ENCODE measurements around the gene BMPR1B.
"Not testable (repeated sequence)": the region's sequence is repeated elsewhere in the genome, so short reads cannot be mapped to it uniquely, and the experiment has no call there.

BMPR1B gene

DNA sequence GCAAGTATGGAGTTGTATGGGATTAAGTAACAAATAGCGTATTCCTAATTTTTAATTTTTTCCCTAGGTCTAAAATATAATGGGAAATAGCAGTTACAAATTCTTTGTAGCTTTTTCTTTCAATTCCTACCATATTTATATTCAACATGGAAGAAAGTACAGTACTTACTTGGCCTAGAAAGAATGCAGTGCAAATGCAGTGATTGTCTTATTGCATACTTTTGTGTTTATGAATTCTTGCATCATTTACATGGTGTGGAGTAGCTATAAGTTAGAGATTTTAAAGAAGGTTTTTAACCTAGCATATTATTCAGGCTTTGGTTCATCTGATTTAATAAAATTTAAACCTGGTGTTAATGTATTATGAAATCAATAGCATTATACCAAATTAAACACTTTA, 263.3 kb downstream of the BMPR1B start:
- no peak for DNase-seq (ENCODE audit: low read depth in 2 of 3, low spot score in 1 of 3)

DNA sequence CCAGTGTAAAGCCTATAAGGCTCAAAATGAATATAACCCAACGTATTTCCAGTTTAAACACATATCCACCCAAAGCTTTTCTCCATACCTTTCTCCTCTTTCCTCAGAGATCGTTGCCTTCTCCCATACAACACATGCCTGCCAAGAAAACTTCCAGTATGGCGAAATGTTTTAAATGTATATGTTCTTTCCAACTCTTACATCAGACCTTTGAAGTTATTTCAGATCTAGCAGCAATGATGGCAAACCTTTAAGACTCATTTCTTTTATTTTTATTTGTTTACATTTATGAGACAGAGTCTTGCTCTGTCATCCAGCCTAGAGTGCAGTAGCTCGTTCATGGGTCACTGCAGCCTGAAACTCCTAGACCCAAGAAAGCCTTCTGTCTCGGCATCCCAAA, 265.4 kb downstream of the BMPR1B start:
- no peak for DNase-seq (ENCODE audit: low read depth in 2 of 3, low spot score in 1 of 3)

DNA sequence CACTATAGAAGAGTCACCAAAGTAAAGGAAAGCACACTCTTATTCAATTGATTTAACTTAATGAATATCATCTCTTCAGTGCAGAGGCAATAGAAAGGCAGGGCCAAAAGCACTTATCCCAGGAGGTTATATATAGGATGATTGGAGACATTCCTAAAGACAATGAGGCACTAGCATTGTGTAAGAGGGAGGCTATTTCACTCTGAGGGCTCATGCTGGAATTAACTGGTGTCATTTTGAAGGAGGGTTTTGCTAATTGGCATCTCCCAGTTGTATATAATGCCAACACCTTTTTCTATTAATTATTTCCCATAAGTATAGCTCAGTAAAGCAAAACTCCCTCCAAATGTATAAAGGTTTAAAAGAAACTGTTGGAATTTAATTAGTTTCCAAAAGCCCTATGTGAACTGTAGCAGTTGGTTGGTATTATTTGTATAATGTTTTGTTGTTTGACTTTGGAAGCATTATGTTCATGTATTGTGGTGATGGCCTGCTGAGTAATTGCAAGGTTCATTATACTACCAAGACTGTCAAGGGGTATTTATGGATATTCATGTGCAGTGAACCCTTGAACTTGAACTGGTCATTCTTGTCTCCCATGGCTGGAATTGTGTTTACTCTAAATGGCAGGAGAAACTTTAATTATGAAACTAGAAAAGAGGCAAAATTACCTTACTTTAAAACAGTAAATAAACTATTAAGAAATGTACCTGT, 270.3 kb downstream of the BMPR1B start:
- DNase-seq (ENCODE audit: low read depth in 2 of 3, low spot score in 1 of 3), result no peak

DNA sequence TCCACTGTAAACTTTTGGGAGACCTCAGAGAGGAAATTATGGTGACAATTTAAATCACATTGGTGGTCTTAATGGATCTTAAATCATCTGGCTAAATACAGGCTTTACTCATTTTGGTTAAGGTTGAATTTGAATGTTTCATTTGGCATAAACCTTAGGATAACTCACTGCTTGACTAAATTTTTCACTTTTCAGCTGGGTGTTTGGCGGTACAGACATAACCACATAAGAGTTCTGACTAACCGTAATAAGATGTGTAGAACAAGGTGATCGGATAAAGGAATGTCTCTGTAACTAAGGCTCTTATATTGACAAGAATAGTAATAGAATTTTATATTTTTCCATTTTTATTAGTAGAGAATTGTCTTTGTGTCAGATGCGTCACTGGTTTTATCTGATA, 281.0 kb downstream of the BMPR1B start:
- DNase-seq (ENCODE audit: low read depth in 2 of 3, low spot score in 1 of 3), result no peak

DNA sequence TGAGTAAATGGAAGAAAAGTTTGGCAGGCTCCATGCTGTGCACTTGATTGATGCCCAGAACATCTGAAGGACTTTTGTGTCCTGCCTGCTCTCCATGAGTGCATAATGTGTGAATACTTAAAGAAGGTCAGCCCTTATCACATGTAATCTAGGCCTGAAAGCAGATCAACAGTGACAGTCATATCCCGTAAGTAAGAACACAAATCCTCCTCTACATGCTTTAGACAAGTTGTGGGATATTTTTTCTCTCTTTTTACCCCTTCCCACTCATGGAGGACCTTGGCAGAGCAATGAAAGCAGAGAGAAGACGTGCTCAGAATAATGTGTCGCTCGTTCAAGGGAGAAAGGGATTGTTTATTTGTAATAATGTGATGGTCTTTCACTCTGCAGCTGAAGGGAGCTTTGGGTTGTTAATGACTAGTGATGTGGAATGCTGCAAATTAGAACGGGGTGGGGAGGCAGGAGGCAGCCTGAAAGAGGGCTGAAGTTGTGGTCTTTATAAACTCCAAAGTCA, 286.6 kb downstream of the BMPR1B start:
- no peak for DNase-seq (ENCODE audit: low read depth in 2 of 3, low spot score in 1 of 3)

DNA sequence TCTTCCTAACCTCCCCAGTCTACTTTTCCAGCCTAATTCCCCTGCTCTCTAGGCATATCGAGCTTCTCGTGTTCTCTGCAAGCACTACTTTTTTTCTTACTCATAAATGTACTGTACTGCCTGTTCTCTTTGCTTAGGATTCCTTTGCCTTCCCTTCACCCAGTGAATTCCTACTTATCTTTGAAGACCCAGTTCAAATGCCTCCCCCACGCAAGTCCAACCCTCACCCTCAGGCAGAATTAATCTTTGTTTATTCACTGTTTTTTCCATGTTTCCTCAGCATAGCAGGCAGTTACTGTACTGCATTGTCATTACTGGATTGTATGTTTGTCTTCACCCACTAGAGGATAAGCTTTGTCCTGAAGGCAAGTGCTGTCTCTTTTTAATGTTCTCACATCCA, 287.7 kb downstream of the BMPR1B start:
- DNase-seq (ENCODE audit: low read depth in 2 of 3, low spot score in 1 of 3), result no peak

DNA sequence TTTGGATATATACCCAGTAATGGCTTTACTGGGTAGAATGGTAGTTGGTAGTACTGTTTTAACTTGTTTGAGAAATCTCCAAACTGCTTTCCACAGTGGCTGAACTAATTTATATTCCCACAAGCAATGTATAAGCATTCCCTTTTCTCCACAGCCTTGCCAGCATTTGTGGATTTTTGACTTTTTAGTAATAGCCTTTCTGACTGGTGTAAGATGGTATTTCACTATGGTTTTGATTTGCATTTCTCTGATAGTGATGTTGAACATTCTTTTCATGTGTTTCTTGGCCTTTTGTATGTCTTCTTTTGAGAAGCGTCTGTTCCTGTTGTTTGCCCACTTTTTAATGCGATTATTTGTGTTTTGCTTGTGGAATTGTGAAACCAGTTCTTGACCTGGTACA, 290.5 kb downstream of the BMPR1B start:
- no peak for DNase-seq (ENCODE audit: low read depth in 2 of 3, low spot score in 1 of 3)

DNA sequence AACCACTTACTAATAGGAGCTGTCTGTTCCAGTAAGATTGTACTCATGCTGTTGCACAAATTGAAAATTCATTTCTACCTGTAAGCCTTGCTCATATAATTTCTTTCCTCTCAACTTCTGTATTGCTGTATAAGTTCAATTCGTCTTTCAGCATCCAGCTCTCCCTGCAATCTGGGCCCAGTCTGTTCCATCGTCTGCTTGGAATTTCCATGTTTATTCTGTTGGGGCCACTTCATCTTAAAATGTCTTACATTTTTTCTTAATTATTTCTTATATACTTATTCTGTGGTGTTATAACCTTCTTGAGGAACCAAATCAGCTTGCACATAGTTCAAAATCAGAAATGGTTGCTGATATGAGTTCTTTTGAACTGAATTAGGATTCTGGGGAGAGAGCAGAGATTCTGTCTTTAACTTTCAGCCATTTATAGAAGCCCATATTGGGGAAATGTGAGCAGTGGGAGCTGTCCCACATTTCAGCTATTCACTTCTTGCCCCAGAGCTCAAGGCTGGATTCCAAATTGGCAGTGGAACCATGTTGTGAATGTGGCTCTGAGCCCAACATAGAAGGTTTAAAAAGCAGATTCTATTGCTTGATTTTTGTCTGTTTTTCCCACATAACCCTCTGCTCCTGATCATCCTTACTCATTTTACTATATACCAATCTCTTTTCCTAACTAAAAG, 291.9 kb downstream of the BMPR1B start:
- no peak for DNase-seq (ENCODE audit: low read depth in 2 of 3, low spot score in 1 of 3)

DNA sequence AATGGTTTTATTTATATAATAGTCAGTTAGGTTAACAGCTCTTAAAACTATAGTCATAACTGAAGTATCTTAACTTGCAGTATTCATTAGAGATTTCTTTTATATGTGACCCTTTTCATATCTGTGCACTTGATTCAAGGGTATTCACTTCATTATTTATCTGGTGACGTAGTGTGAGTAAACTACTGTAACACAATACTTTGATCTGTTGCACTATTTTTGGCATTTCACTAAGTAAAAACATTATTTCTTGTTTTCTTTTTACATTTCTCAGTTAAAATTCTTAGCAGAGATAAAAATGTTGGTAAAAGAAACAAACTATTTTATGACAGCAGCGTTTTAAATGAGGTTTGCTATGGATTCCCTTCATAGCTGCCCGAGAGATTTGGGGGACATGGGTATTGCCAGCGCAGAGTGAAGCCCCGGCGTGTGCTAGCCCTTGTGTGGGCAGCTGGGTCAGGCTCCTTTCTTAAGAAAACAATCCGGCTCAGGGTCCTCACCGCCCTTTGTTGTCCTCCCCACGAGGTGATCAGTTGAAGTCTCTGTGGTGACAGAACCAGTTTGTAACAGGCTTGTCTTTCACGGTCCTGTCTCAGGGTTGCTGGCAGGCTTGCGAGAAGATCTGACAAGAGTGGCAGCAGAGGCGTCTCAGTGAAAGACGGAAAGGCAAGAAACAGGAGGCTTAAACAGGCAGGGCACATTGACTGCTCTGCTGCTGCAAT, 293.4 kb downstream of the BMPR1B start:
- no peak for DNase-seq (ENCODE audit: low read depth in 2 of 3, low spot score in 1 of 3)

DNA sequence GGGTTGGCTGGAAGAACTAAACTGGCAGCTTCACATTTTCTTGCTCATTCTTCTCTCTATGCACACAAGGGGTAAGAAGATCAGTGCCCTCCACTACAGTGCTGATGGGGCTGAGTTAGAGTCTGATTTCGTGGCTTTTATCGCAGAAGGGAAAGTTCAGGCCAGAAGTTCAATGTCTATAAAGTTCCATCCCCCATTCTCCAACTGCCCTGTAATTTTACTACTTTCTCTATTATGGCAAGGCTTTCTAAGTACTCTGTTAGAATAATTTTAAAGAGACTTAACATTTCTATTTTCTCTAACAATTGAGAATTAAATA, 293.9 kb downstream of the BMPR1B start:
- no peak for DNase-seq (ENCODE audit: low read depth in 2 of 3, low spot score in 1 of 3)

DNA sequence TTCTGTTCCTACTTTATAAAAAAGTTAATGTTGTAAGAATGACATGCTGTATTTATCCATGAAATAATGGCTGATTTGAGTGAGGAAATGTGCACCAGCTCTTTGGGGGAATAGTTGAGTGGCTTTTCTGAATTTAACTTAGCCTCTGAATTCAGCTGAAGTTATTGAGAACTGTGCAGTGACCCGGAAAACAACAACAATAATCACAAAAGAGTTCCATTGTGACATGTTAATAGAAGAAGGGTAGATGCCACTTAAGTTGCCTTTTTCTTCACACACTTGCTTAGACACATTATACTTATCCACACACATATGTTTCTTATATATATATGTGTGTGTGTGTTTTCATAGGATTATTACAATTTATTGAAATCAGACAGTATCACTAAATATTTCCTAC, 301.2 kb downstream of the BMPR1B start:
- no peak for DNase-seq (ENCODE audit: low read depth in 2 of 3, low spot score in 1 of 3)

DNA sequence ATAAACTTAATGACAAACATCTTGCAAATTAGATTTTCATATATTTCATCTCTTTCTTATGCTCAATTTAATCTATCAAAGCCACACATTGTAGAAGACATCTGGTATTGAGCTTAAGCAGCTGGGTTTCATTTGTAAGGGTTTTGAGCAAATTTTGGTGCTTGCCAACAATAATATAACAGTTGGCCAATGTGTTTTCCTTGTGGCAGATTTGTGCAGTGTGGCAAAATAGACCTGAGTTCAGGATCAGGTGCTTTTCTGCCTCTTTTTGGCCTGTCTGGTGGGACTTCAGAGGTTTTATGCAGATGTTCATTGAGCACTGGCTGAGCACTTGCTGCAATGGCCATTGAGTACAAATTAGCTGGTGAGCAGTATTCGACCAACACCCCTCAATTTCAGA, 301.9 kb downstream of the BMPR1B start:
- no peak for DNase-seq (ENCODE audit: low read depth in 2 of 3, low spot score in 1 of 3)

DNA sequence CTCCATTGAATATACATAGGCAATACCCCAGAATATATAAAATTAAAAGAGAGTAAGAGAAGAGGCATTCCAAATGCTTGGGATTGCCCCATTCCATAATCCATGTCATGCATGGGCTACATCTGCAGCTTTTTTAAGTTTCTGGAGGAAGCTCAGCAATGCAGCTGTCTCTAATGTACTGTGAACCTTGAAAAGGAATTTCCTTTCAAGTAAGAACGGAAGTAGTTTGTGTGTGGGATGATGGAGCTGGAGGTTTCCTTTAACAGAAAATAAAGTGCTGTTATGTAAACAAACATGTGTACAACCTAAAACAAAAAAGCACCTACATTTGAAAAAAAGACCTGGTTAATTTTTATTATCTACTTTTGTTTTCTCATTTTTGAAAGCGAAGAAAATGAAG, 303.5 kb downstream of the BMPR1B start:
- DNase-seq (ENCODE audit: low read depth in 2 of 3, low spot score in 1 of 3), result no peak

DNA sequence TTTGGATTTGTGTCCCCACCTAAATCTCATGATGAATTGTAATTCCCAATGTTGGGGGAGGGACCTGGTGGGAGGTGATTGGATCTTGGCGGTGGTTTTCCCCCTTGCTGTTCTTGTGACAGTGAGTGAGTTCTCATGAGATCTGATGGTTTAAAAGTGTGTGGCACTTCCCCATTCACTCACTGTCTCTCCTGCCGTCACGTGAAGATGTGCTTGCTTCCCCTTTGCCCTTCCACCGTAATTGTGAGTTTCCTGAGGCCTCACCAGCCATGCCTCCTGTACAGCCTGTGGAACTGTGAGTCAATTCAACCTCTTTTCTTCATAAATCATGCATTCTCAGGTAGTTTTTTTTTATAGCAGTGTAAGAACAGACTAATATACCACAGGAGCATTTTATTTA, 304.0 kb downstream of the BMPR1B start:
- not testable (repeated sequence) for DNase-seq (ENCODE audit: low read depth in 2 of 3, low spot score in 1 of 3)

DNA sequence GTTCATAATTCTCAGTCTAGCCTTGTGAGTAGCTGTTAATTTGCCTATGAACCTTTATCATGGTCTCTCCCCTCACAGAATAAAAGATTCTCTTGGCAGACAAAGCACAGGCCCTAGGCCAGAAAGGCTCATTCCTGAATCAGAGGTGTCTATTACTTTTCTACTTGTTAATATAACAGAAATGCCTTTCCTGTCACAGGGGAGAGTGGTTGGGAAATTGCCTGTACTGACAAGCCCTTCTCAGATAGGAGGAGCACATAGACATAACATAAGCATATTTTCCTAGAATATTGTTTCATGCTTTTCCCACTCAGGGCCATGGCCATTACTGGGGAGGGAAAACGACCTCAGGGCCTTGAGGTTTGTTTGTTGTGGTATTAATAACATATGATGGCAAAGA, 308.3 kb downstream of the BMPR1B start:
- no peak for DNase-seq (ENCODE audit: low read depth in 2 of 3, low spot score in 1 of 3)

DNA sequence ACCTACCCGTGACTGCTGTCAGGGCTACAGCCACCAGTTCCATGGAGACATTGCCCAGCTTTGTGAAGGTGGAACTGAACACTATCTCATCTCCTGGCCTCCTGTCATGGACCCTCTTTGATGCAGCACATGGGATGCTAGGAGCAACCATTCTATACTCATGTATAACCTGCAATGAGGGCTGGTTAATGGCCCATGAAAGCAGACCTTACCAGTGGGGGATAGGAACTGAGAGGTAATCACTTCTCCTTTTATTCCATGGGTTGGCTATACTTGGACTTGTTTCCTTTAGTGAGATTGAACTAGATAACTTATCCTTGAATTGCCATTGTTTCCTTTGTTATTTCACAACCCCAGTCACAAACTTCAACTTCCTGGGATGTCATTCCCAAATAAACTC, 310.6 kb downstream of the BMPR1B start:
- DNase-seq (ENCODE audit: low read depth in 2 of 3, low spot score in 1 of 3), result no peak

DNA sequence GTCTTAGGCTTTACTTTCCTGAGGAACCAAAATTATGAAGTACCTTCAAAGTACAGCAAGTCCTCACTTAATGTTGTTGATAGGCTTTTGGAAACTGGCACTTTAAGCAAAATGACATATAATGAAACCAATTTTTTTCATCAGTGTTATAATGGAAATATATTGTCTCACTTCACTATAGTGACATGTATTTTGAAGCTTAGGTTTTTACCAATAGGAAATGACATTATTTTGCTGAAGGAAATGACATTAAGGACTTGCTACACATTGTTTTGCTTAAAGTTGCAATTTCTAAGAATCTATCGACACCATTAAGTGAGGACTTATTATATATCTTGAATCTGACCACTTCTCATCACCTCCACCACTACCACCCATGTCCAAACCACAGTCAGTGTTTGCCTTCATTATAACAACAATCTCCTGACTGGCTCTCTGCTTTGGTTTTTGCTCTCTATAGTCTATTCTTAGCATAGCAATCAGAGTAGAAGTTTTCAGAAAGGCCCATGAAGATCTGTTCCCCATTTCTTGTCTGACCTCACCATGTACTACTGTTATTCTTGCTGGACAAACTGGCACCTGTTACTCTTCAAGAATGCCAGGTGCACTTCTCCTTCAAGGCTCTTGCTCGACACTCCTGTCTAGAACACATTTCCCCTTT, 311.2 kb downstream of the BMPR1B start:
- DNase-seq (ENCODE audit: low read depth in 2 of 3, low spot score in 1 of 3), result no peak

DNA sequence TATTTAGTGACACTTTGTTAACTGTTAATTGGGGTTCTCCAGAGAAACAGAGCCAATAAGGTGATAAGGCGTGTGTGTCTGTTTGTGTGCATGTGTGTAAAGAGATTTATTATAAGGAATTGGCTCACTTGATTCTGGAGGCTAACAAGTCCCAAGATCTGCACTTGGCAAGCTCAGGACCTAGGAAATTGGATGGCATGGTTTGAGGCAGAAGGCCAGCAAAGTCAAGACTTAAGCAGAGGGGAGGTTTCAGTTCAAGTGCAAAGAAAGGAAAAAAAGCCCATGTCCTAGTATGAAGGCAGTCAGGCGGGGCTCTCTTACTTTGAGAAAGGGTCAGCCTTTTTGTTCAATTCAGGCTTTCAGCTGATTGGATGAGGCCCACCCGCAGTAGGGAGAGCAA, 314.1 kb downstream of the BMPR1B start:
- DNase-seq (ENCODE audit: low read depth in 2 of 3, low spot score in 1 of 3), result no peak

DNA sequence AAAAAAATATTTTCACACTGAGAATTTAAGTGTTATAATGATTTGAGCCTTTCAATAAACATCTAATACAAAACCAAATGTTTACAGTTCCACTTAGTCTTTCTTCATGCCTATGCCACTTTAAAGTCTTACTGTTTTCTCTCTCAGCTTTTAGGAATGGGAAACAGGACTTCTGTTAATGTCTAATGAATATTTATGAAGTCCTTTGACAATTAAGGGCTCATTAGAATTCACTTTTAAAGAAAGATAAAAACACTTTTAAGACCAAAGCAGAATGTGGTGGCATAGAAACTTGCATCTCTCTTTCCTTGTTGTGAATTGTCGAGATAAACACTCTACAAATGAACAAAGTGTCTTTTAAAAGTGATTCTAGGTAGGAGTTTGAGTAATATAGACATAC, 315.9 kb downstream of the BMPR1B start:
- no peak for DNase-seq (ENCODE audit: low read depth in 2 of 3, low spot score in 1 of 3)

DNA sequence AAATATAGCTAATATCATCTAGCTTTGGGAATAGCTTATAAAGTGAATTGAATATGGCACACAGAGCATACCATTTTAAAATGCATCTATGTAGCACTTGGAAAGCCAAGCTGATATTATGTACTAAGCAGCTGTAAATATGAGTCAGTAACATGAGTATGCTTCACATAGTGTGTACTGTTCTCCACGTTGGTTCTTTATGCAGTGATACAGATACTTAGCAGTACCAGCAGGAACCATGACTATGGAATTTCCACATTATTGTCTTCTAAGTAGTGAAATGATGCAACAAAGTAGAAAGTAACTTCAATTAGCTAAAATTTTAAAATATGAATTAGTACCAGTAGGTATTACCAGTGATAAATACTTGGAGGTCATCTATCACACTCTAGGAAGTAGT, 320.1 kb downstream of the BMPR1B start:
- DNase-seq (ENCODE audit: low read depth in 2 of 3, low spot score in 1 of 3), result no peak

DNA sequence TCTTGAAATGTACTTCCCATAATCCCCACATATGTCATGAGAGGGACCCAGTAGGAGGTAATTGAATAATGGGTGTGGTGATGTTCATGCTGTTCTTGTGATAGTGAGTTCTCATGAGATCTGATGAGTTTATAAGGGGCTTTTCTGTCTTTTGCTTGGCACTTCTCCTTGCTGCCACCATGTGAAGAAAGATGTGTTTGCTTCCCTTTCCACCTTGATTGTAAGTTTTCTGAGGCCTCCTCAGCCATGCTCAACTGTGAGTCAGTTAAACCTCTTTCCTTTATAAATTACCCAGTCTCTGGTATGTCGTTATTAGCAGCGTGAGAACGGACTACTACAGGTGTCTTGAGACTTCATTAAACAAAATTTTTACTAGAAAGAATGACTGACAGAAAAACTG, 323.2 kb downstream of the BMPR1B start:
- no peak for DNase-seq (ENCODE audit: low read depth in 2 of 3, low spot score in 1 of 3)

DNA sequence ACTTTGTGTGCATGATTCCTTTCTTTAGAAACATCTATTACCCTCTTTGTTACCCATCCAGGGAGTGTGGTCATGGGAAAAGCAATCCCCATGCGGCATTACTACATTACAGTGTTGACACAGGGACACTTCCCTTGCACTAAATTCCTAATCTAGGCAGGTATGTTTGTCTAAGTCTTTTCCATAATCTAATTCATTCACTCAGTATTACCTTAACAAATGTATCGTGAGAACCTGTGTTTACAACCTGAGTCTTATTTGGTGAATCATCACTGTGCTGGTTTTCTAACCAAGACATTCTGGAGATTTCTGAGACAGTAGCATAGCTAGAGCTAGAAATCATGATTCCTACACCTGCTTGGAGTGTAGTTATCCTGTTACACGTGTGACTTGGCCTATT, 326.8 kb downstream of the BMPR1B start:
- DNase-seq (ENCODE audit: low read depth in 2 of 3, low spot score in 1 of 3), result no peak

All from stimulated activated CD4-positive, alpha-beta T cell treated with anti-CD3 and anti-CD28 coated beads, Interleukin-12 subunit alpha, Interleukin-12 subunit beta, amount 100 ng/mL, for 48 hours (primary cell).